Tongue (tissue), 2 donors: ENCODE results near the gene ADAMTSL1. TPM values are rescaled to one million over a fixed set of nuclear protein-coding genes. Genes with fewer than 3 reads are reported as not detected.

Experiments used
- DNase-seq: peaks from one replicate; pipeline ENCODE4 v3.0.0-alpha.2; 2015
- total RNA-seq: library from RNA; depleted of rRNA; stranded (reverse); fragments of >200 nt; gene quantifications from one replicate; pipeline ENCODE4 v1.2.3, GENCODE V29; 2014

The ADAMTSL1 gene
- total RNA-seq, 1 donor from 2014 or later, result 22.4 TPM

DNA sequence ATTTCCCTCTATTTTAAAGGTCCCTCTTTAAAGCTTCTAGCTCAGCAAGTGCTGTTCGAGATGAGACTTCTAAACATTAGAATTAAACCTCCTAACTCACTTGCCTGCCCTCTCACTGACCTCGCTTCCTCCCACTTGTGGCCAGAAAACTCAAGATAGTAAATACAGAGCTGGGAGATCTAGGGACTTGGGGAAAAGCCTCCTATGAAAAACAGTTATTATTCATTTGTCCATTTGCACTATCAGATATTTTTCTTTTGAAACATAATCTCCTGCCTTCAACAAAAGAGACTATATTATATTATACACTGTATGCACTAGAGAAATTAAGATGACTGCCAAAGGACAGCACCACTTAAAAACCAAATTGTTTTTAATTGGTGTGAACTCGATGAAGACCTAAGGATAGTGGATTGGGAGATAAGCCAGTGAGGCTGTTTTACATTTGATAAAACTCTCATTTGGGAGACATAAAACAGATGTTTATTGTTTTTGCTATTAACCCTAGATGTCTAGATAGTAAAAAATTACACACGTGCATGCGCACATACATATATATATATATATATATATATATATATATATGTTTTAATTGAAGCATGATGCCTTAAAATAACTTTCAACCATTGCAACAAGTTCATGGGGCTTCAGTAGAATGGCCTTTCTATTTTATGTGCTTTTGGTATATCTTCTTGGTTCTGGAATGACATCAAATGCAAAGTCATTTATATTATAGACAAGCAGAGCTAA, 229.4 kb downstream of the ADAMTSL1 start:
- no peak for DNase-seq

DNA sequence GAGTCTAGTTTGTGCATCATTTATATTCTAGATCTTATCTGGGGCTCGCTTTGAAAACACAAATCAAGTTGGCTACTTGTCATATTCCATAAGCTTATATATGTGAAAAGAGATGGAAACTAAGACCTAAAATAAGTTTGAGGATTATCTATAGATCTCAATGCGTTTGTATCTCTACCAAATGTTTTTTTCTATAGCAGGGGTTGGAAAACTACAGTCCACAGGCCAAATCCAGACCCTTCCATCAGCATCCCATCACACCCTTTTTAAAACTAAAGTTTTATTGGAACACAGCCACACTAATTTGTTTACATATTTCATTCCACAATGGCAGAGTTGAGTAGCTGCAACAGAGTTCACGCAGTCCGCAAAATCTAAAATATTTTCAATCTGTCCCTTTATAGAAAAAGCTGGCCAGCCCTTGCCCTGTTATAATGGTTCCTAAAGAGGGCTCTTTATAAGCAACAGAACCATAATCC, 230.0 kb downstream of the ADAMTSL1 start:
- no peak for DNase-seq

DNA sequence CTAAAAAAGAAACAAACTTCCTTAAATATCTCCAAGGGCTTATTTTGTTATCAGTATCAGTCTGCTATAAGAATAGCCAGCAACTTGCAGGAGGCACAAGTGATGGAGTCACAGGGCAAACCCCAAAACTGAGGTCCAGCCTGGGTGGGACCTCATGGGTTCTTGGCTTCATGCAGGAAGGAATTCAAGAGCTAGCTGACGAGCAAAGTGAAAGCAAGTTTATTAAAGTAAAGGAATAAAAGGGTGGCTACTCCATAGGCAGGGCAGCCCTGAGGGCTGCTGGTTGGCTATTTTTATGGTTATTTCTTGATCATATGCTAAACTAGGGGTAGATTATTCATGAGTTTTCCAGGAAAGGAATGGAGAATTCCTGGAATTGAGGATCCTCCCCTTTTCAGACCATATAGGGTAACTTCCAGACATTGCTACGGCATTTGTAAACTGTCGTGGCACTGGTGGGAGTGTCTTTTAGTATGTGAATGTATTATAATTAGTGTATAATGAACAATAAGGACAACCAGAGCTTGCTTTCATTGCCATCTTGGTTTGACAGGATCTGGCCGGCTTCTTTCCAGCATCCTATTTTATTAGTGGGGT, 231.9 kb downstream of the ADAMTSL1 start:
- DNase-seq, result no peak

DNA sequence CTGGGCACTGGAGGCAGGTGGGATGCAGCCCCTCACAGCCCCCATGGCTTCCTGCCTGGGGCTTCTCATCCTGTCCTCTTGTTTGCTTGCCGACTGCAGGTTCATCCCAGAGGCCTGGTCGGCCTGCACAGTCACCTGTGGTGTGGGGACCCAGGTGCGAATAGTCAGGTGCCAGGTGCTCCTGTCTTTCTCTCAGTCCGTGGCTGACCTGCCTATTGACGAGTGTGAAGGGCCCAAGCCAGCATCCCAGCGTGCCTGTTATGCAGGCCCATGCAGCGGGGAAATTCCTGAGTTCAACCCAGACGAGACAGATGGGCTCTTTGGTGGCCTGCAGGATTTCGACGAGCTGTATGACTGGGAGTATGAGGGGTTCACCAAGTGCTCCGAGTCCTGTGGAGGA, 232.7 kb downstream of the ADAMTSL1 start:
- no peak for DNase-seq

DNA sequence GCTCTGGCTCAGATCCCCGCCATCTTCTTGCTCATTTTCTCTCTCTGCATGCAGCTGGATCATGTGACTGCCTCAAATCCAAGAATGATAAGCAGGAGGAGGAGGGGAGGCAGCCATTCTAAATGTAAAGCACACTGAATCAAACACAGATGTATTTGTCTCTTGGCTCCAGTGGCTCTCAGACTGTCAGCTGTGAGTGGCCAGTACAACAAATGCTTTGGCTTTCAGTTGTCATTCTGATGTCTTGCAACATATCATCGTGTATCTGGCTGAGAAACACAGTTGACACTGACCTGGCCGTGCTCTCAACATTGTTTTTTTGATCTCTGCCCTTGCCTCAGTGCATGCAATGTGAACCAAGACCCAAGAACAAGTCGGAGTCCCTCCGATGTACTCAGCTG, 233.1 kb downstream of the ADAMTSL1 start:
- DNase-seq, result peak; percentile 70

DNA sequence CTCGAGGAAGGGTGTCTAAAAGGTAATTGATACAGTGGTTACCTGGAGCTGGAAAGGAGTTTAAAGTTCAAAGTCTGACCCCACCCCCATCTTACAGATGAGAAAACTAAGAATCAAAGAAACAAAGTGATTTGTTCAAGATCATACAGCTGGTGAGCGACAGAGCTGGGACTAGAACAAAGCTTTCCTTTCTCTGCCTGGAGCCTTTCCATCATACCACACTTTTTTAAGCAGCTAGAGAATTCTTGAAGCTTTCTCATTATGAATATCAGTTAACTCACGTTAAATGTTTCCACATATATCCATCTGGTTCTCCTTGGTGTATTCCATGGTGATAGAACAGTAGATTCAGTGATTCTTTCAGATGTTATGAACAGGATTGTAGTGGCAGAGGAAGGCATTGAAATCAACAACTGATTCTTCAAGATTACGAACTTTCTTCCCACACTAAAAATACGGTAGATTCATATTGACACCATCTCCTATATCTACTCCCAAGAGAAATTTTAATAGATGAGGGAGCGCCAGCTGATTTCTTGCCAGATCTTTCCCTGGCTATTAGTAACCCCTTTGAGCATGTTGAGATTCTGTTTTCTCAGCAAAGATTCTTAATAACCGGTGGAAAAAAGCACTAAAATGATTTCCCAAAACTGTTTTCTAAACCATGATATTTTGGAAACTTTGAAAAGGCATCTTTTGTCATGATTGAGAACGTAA, 233.7 kb downstream of the ADAMTSL1 start:
- peak; percentile 58 for DNase-seq

DNA sequence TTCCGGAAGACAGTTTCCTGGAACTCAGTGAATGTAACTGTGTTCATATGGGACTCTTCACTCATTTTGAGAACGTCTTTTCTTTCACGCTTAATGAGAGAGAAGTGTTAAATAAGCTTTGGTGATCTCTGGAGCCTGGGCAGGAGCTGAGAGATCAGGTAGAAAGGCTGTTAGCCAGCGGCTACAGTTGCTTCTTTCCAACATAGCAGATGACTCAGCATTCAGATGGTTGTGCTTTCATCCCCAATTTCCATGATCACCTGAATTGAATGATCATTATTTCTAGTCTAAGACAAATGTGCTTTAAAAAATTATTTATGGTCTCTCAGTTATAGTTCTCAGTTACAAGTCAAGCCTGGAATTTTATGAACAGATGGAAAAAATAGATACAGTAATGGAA, 234.5 kb downstream of the ADAMTSL1 start:
- DNase-seq, result no peak

DNA sequence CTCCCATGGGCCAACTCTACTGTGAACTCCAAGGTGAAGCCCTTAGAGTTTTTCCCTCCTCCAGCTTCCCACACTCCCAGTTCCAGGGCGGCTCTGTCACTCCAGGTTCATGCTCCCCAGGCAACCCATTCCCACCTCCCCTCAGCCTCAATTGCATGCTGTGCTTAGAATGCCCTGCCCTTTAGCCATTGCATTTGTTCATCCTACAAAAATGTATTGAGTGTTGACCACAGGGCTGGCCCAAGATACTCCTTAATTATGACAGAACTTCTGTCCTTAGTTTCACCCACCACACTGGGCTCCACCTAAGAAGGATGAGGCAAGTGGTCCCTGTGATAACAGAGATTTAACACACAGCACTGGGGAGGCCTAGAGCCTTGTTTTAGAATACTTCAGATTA, 236.1 kb downstream of the ADAMTSL1 start:
- no peak for DNase-seq

DNA sequence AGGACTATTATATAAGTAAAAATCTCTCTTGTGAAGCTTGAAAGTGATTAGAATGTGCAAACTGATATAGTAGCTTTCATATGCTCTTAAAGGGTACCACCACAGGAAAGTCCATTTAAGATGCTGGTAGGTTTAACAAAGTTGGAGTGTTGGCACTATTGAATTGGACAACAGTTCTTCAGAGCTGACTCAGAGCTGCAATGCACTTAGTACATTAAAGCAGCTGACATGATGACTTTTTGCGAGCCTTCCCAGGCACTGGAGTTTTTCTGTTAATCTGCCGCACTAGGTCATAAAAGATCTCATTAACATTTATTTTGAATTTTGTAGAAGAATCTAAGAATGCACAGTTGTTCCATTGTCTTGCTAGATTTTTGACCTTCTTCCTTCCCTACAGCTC, 243.8 kb downstream of the ADAMTSL1 start:
- no peak for DNase-seq

DNA sequence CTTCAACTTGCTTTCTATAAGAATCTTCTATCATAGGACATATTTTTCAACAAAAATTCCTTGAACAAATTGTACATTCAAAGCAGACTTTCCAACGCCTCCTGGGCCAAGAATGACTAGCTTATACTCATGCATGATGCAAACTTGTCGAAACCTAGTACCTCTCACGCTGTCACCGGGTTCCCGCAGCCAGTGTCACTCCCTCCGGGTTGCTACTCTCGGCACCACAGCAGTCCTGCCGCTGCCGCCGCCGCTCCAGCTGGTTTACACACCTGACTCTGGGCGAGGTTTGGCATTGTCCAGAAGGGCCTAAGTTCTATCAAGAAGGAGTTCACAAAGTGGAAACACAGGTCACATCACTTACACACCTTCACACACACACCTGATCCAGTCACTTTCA, 244.4 kb downstream of the ADAMTSL1 start:
- DNase-seq, result no peak

DNA sequence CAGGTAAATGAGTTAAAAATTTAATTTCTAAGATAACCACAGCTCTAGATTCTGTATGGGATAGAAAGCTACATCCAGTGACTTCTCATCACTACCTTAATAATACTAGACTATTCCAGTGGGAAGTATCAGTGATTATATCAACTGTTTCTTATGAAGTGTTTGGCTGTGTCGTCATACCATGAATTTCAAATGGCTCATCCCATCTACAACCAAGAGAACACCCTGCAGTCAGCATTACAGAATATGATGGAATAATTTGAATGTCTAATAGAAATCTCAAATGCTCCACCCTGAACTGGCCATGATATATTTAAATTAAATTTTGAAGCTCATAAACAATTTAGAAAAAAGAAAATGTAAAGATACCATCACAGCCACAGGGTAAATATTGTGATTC, 245.0 kb downstream of the ADAMTSL1 start:
- no peak for DNase-seq

DNA sequence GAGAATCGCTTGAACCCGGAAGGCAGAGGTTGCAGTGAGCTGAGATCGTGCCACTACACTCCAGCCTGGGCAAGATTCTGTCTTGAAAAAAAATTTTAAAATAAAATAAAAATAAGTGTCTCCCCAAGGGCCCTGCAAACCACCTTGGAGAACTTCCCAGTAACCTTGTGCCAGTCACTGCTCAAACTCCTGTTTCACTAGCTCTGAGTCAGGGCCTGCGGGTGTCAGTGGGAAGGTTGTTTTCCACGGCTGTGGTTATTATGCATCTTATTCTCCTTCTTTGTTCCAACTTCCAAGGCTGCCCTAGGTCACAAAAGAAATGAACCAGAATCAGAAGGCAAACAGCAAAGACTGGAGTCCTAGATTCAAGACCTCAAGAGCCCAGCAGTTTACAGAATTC, 246.7 kb downstream of the ADAMTSL1 start:
- no peak for DNase-seq

DNA sequence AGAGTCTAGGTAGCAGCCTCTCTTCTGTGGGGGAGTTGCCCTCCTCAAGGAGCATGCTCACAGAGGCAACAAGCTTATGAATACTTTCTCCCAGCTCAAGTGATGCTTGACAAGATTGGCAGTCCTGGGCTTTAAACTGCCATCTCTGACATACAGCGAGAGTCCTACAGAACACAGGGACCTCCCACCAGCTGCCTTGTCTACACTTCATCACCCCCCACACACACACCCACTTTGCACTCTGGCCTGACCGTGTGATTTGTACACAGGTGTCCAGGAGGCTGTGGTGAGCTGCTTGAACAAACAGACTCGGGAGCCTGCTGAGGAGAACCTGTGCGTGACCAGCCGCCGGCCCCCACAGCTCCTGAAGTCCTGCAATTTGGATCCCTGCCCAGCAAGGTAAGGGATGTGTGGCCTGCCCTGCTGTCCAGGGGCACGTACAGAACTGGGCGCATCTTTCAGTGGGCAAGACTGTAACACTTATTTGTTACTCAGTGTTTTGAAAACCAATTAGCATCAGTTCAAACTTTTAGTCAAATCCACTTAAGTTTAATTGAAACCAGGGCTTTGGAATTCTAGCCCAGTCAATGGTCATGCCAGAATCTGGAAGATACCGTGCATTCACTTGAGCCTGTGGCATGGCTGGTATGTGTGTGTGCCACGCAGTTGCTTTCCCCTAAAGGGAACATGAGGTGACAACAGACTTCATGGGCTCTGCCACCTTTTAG, 247.5 kb downstream of the ADAMTSL1 start:
- DNase-seq, result no peak

DNA sequence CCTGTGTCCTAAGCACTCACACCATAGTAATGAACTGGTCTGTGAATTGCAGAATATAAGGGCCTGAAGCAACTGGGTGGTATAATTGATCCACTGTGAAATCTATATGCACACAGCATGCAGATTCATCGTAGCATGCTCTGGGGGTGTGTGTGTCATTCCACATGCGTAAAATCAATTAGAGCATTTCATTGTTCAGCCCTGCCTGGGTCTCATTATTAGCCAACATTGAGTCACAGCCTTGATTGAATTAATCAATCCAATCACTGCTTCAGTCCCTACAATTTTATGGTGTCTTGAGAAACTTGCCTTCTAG, 248.0 kb downstream of the ADAMTSL1 start:
- DNase-seq, result no peak

DNA sequence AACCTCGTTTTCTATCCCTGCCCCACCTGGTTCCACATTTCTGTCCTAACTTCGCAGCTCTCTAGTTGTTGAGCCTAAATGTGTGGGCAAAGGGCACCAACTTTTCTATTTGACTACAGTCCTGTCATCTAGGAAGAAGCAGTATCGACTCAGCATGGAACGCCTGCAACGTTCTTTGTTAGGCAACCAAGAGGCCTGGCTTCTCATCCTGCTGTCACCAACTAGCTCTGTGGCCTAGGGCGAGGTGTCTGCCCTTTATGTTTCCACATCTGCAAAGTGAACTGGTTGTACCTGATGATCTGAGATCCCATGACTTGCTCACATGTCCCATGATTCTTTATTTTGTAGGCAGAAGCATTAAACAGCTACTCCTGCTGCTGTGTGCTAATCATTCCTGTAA, 248.9 kb downstream of the ADAMTSL1 start:
- DNase-seq, result no peak

DNA sequence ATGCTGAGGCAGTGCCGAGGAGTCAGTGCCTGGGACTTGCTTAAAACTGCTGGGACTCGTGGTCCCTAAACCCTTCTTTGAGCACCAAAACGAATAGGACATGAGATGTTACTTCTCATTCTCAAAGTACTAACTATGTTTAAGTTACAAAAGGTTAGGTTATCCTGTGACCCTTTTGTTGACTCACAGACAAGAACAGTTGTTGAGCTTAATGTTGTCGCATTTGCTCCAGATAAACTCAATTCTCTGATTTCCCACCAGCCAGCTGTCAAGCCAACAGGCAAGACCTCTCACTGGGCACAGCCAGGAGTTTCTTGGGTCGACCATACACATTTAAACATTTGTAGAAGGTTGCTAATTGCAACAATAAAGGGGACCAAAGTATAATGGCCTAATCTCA, 249.4 kb downstream of the ADAMTSL1 start:
- no peak for DNase-seq

DNA sequence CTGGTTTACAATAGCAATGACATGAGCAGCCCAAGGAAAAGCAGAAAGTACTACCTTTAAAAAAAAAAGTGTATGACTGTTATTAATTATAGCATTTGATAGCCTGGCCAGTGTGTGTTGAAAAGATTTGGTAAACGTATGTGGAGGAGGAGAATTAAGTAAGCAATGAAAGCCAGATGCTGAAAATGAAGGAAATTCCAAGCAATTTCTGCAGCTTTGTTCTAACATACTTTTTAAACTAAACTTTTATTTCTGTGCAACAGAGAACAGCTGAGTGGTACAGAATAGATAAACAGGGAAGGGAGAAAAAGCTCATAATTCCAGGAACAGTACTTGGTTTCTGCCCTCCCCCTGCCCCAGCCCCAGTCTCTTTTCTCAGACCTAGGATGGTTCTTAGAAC, 252.6 kb downstream of the ADAMTSL1 start:
- DNase-seq, result peak; percentile 57

DNA sequence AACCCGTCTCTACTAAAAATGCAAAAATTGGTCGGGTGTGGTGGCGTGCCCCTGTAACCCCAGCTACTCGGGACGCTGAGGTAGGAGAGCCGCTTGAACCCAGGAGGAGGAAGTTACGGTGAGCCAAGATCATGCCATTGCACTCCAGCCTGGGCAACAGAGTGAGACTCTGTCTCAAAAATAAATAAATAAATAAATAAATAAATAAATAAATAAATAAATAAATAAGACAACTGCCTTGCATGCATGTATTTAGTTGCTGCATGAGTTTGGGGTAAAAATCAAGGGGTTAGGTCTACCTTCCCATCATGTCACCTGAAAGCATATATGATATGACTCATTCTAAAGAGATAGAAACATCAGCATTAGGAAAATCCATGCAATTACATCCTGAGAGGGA, 254.0 kb downstream of the ADAMTSL1 start:
- DNase-seq, result no peak

DNA sequence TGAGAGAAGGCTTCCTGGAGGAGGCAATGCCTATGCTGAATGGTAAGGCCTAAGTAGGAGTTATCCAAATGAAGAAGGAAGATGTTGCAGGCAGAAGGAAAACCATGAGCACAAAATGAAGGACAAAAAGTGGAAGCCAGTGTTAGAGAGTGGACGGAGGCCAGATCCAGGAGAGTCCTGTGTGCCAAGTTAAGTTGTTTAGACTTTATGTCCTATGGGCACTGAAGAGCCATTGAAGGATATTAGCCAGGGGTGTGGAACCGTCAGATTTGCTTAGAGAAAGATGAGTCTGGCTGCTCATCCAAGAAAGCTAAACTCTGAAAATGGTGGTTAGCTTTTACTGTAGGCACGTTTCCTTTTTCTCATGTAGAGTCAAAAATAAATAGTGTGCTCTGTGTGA, 254.7 kb downstream of the ADAMTSL1 start:
- no peak for DNase-seq

DNA sequence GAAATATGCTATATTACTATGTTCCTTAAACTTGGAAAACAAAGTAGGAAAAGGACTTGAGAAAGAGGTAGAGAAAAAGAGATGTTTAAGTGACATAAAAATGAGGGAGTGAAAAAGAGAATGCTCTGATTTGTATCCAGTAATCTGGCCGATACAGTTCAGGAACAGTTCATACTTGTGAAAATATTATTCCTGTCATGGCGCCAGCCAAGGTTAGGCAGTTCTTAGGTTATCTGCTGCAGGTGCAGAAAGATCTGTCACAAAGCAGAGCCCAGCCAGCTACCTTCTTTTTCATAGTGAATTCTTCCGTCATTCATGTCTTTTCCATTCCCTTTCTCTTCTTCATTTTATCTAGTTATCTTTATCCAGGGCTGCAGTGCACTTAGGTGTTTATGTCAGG, 256.3 kb downstream of the ADAMTSL1 start:
- DNase-seq, result no peak

DNA sequence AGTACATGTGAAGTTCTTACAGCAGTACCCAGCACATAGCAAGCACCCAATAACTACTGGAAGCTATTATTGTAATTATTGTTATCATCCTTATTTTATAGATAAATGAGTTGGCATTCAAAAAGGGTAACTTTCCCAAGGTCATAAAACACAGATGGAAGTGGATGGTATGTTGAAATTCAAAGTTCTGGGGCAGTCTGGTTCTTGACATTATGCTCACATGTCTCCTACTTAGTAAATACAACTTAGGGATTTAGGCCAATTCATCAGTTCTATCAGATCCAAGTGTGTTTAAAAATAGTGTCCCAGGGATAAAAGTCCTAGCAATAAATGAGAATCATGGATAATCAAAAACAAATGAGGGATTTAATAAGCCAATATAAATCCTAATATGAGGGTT, 265.2 kb downstream of the ADAMTSL1 start:
- DNase-seq, result no peak

DNA sequence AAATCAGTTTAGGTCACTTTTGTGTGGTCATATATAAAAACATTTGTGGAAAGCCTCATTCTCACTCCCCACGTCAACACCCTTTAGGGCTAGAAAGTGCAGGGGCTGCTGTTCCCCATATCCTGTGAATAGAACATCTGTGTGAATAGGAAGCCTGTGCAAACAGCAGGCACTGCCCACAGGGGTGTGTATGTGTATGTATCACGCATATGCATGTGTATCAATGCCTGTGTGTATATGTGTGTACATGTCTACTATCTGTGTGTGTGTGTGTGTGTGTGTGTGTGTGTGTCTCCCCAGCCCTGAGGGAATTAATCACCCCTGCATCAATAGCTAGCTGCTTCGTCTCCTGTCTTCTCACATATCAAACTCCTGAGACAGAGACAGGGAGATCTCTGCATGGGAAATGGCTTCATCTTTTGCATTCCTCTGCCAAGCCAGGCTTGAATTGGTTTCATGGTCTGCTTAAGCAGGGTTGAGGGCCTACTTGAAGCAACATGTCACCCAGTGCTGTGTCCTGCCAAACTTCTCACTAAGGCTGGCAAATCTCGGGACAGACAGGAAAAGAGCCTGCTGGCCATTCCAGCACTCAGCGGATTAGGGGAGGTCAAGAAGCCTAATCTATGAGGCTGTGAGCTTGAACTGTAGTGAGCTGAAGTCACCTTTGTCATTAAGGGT, 265.8 kb downstream of the ADAMTSL1 start:
- DNase-seq, result no peak
